HG03025 (cell line): Measurements from ENCODE around the gene MARS1.

Experiments used
- ATAC-seq: cut with Tn5 transposase; IDR thresholded peaks from one replicate; pipeline ENCODE4 v1.9.1; 2021; ENCODE audit warnings: mild to moderate bottlenecking, moderate library complexity; ENCODE audit not compliant: unreplicated experiment, low FRiP score

Gene MARS1

DNA sequence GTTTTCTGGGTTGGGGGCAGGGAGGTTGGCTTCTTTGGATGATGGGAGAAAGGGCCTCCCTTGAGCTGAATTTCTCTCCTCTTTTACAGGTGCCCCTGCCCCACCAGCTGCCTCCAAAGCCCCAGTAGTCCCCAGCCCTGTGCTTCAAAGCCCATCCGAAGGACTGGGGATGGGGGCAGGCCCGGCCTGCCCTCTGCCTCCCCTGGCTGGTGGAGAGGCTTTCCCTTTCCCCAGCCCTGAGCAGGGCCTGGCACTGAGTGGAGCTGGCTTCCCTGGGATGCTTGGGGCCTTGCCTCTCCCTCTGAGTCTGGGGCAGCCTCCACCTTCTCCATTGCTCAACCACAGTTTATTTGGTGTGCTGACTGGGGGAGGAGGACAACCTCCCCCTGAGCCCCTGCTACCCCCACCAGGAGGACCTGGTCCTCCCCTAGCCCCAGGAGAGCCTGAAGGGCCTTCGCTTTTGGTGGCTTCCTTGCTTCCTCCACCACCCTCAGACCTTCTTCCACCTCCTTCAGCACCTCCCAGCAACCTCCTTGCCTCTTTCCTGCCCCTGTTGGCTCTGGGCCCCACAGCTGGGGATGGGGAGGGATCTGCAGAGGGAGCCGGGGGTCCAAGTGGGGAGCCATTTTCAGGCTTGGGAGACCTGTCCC lies 38.7 kb downstream of the MARS1 start:
- no peak for ATAC-seq

DNA sequence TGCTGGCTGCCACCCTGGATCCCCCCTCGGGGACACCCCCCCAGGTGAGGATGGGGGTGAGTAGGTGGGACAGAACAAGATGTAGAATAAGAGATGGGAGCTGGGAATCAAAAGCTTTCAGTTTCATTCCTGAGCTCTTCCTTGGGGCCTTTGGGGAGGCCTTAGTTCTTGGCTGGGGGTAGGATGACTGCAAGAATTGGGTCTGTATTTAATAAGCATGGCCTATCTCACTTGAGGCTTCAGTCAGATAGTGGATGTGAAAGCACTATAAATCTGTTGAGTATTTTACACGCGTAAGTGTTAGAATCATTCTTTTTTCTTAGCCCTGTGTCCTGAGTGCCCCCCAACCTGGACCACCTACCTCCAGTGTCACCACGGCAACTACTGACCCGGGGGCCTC lies 39.3 kb downstream of the MARS1 start:
- no peak for ATAC-seq

DNA sequence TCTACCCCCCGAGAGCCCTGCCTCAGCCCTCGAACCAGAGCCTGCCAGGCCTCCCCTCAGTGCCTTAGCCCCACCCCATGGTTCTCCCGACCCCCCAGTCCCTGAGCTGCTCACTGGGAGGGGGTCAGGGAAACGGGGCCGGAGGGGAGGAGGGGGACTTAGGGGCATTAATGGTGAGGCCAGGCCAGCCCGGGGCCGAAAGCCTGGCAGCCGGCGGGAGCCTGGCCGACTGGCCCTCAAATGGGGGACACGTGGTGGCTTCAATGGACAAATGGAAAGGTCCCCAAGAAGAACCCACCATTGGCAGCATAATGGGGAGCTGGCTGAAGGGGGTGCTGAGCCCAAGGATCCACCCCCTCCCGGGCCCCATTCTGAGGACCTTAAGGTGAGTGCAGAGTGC lies 40.3 kb downstream of the MARS1 start:
- no peak for ATAC-seq

DNA sequence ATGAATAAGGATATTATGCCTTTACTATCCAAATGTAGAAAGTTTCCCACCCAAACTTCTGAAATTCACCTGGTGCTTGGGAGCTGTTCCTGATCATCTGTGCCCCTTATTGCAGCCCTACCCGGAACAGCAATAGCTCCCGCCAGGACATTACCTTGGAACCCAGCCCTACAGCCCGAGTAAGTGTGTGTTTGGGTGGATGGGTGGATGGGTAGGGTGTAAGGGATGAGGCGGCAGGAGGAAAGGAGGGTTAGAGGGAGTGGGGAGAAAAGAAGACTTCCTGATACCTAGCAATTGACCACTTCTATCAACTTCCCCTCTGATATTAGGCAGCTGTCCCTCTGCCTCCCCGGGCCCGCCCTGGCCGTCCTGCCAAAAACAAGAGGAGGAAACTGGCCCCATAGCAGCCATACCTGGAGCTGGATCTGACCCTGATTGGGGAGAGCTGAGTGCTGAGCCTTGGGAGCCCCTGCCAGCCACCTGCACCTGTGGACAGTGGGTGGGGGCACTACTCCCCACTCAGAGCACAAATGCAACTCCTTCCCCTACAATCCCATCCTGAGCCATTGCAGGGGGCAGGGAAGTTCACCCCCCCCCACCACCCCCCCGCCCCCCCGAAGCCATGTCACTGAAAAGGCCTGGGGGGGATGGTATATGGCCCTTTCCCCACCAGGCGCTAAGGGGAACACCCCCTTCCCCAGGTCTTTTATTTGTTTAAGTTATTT lies 41.1 kb downstream of the MARS1 start:
- no peak for ATAC-seq

DNA sequence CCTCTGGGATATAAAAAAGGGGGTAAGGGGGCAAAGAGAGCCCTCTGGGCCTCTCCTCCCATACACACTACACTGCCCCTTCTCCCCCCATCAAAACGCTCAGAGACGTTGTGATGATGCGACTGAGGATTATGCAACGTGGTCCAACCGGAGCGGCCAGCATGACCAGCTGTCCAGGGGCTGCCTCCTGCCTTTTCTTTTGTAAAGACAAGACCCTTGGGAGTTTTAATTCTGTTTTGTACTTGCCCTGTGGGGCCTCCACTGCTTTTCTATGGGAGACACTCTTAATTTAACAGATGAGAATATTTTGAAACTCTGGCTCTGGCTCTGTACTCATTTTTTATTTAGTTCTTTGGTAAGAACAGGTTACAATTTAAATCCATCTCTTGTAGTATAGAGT lies 42.0 kb downstream of the MARS1 start:
- ATAC-seq, result no peak

DNA sequence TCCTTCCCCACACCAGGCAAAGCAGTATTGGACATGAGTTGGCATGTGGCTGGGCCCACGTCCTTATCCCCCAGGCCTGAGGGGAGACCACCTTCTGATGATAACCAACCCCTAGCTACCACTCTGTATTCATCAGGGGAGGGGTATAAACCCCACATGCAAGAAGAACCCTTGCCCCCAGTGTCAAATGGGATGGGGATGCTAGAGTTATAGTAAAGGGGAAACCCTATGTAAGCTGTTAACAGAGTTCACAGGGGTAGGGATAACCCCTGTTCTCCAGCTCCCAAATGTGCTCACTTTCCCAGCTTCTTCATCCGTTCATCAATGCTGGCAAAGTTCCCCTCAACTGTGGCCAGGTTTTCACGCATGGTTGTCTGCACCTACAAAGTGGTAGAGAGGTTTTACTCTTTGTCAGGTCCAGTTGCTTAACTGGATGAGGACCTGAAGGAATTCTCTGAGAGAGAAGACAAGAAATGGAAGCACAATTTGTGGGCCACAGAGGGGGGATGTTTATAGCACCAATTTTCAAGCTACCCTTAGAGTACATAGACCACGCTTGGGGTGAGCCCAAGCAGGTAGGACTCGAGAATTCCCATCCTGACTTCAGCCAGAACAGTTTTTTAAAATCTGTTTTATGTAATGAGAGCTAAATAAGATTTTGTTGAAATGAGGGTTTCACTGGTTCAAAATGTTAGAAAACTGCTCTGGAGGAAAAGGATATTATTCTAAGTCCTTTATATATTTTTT lies 42.7 kb downstream of the MARS1 start:
- ATAC-seq, result no peak

DNA sequence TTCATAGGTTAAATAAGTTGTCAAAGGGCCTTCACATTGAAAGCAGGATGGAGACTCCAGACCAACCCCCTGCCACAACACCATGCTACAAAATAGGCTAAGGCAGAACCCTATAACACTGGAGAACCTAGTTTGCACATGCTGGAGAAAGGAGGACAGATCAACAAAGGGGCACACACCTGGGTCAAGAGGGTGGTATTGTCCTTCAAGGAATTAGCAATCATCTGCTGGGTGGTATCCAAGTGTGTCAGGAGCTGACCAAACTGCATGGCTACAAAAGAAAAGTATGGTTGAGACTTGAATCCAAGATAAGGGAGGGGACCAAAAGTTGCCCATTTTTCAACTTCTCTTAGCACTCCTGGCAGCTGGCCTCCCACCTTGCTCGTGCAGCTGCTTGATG lies 44.0 kb downstream of the MARS1 start:
- no peak for ATAC-seq

DNA sequence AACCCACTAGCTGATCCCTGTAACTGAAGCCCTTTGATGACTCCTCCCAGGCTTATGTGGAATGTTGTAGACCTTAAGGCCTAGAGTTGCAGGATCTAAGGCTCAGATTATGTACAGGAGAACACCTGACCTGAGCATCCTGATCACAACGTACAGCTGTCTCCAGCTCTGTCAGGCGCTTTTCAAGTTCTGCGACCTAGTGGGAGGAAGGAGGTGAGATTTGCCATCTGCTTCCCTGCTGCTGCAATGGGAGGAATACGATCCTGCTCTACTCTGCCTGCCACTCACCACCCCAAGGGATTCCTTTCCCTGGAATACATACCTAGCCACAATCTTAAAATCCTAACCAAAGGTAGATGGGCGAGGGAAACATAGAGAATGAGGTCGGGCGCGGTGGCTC lies 45.2 kb downstream of the MARS1 start:
- ATAC-seq, result no peak

DNA sequence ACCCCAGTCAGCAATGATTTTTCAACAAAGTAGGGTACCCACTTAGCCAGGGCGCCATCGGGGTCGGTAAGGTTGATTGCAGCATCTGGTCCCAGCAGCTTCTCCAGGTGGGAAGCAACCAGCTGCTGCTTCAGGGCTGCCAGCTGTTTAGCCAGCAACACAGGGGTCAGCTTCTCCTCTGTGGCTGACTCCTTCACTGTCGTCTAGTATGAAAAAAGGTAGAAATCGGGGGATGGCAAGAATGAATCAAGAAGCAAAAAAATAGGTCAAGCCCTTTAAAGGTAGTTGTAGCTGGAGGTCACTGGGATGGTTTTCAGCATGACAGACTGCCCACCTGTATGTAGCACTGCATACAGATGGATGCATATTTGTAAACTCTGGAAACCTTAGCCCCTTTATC lies 46.4 kb downstream of the MARS1 start:
- ATAC-seq, result no peak

DNA sequence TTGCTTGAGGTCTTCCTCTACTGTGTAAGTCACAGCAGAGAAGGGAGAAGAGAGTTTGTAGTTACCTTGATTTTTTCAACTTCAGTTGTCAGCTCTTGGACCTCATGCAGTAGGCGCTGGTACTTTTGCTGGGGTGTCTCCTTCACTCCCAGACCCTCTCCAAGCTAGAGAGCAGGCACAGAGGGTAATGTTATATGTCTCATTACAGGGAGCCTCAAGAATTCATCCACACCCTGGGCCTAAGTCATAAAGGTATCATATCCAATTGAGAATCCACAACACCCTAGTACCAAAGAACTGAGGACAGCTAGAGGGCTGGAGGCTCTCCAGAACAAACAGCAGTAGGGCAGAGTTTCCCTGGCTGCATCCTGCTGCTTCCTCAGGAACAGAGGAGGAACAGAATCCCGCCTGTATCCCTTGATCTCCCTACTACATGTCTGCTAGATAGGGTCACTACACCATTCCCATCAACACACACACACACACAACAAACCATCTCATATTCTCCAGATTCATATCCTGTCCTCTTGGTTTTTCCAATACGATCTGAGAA lies 47.2 kb downstream of the MARS1 start:
- no peak for ATAC-seq

DNA sequence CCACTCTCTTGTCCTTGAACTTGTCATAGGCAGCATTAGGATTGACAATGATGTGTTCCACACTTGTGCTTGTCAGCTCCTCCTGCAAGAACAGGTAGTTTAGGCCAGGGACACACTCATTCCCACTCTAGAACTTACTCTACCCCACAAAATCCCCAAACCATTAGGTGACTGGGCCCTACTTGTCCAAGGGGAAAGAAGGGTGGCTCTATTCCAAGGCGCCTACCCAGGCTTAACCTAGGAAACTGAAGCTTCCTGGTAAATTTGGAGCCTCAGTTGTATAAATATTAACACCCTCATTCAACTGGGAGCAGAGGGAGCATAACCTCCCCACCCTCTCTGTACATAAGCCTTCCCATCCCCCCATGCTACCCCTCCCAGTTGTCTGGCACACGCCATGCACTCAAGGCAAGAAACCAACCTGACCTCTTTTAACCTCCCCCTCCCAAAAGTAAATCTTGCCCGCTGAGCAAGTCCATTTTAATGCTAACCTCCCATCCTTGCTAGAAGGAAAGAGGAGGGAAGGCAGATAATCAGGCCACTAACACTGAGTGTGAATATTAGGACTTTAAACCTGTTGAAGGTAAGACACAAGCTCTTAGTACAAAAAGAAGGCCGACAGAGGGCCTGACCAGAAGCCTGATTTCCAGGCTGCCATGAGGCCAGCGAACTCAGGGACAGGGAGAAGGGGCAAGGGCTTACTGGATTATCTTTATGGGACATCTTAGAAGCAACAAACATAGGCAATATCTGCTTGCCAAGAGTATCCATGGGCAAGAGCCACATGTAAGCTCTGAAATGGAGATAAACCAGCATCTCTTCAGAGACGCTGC lies 48.1 kb downstream of the MARS1 start:
- no peak for ATAC-seq

DNA sequence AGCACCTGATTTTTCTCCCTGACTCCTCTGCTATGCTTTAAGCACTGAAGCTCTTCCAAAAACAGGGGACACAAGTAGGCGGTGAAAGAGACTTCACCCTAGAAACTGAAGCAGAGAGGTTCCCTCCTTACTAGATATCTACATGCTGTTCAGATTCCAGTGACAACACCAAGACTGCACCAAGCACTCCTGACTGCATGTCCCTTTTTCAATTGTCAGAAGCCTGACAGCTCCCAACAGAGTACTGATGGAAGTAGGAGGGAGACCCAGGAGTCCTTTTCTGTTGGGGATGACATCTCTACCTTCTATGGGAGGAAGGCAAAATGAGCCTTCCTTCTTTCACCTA lies 48.7 kb downstream of the MARS1 start:
- ATAC-seq, result no peak

DNA sequence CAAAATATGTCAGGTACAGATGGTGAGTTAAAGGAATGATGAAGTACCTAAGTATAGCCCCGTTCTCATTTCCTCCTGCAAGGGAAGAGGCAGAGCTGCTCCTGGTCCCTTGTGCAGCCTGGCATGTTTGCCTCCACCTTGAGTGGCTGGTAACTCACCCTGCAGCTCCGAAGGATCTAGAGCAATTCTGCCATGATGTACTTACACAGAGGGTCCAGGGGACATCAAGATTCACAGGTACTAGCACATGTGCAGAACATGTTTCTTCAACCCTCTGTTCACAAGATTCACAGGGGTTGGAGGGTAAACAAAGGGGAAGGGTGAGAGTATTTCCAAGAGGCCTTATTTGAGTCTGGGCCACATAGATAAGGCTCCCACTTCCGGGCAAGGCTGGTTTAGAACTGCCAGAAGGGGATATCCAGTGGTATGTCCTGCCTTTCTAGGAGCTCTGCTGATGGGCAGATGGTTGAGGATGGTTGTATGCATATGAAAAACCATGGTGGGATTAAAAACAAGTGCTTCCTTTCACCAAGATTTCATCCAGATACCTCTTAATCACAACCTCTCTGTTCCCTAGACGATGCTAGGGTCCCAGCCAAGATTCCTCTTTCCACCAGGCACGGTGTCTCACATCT lies 51.4 kb downstream of the MARS1 start:
- no peak for ATAC-seq

DNA sequence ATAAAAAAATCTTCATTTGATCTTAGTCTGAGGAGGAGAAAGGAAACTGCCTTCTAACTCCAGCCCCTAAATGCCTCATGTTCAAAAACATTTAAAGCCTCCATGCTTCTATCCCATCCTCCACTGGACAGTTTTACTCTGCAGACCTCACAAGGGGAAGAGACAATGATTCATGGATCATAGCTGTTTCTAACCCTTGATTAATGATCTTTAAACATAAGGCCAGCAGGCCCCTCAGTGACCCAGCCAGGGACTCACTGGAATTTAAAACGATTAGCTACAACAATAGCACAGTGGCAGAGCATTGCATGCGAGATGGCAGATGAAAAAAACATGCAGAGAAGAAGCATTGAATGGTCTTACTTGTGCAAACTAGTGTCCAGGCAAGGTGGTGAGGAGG lies 53.1 kb downstream of the MARS1 start:
- no peak for ATAC-seq

DNA sequence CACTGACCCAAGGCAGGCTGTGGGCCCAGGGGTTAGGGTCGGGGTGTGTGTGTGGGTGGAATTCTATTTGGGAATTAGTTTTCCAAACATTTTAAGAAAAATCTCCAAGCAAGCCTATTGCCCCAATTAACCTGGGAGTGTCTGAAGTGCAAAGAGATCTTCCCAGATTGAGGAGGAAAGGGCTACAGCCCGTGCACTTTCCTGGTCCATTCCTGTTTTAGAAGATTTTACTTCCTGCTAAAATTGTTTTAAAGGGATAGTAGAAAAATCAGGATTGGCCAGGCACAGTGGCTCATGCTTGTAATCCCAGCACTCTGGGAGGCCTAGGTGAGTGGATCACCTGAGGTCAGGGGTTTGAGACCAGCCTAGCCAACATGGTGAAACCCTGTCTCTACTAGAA lies 53.8 kb downstream of the MARS1 start:
- no peak for ATAC-seq

DNA sequence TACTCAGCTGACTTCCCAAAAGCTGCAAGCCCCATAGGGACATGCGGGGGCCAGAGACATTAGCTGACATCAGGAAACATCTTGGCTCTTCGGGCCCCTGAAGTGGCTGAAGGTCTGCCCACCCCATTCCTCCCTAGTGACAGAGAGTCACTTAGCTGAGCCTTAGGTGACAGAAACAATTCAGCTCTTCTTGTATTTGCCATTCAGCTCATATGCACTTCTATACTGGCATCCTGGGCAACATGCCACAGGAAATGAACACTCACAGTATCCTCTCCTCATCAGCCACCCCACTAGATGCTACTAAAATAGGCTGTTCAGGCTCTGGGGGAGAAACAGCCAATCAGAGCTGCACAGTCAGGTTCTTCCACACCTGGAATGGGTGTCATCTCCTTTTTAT lies 55.7 kb downstream of the MARS1 start:
- no peak for ATAC-seq

DNA sequence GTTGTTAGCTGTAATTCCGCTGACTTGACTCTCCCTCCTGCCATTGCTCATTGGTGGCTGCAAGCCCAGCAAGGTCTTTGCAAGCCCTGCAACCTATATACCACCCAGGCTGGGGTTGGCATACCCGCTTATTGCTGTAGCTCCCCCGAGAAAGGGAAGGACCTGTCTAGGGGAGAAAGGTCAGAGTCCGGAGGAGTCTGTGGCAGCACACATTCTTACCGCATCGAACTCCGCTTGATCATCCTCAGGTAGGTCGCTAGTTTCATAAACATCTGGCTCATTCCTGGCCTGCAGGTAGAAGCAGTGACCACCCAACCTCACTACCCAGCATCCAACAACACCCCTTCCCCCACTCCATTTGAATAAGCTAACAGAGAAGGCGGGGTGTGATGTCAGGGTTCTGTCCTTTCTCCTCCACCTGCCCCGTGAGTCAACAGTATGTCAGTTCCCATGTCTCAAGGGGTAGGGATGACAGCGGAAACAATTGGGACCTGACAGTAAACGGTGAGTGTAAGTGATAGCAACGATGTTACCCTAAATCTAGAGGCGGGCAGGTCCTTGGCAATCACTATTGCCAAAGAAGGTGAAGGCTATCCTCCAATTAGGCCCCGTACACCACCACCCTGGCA lies 58.1 kb downstream of the MARS1 start:
- ATAC-seq, result no peak

DNA sequence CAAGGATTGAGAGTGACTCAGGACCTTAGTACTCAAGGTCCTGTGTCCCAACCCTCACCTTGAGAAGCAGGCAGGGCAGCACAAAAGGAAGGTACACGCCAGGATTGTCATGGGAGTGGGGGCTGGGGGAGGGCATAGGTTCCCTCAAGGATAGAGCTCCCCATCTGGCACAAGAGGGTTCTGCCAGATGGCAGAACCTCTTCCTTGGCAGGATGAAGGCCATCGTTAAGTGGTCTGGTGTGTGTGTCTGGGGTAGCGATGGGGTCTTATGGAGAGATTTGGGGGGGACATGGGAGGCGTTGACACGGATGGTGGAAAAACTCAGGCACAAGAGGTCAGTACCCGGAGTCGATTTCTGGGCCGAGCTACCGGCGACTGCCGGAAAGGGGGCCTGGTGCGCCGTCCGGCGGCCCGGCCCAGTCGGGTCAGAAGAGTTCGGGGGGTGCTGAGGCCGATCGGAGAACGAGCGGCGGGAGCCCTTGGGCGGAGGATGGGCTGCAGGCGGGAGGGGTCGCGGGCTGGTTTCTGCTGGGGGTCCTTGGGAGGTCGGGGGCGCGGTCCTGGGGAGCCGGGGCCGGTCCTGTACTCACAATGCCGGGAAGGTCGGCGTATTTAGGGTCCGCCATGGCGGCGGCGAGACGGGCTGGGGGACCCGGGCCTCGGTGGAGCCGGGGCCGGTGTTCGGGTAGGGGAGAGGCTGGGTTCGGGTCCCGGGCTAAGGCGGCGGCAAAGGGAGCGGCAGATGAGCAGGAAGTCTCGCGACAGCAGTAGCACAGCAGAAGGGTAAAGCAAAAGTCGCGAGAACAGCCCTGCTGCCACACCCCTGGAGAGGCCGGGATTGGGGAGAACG lies 58.8 kb downstream of the MARS1 start, which contains the start of gene DCTN2:
Gene DCTN2, minus strand, starts transcription at position 755 of the 850 bp plus-strand sequence. Its CDS starts 129 bp downstream, at position 626.
- peak; percentile 97 for ATAC-seq
